Peyer's patch (tissue), 4 donors: ENCODE results near the gene REPIN1. TPM values are rescaled to one million over a fixed set of nuclear protein-coding genes. Genes with fewer than 3 reads are reported as not detected.

Source experiments
- DNase-seq, 3 donors: peaks; one replicate each; pipeline ENCODE4 v3.0.0-alpha.2; 2017 to 2019
- H3K27ac ChIP-seq, 4 donors: fragments of 200-600 bp; sonication (generic); one replicate each; pipeline ENCODE4 v1.5.1; 2016 to 2019
- H3K27me3 ChIP-seq, 2 donors: fragments of 200-600 bp; sonication (generic); one replicate each; pipeline ENCODE4 v1.5.1; 2019
- H3K36me3 ChIP-seq, 3 donors: fragments of 200-600 bp; sonication (generic); one replicate each; pipeline ENCODE4 v1.5.1; 2016 to 2019
- H3K4me1 ChIP-seq, 4 donors: fragments of 200-600 bp; sonication (generic); one replicate each; pipeline ENCODE4 v1.5.1; 2016 to 2019
- H3K4me3 ChIP-seq, 4 donors: fragments of 200-600 bp; sonication (generic); 1 replicate in 3 of 4; 2 replicates in 1 of 4; pipeline ENCODE4 v1.5.1; 2016 to 2019; ENCODE audit warnings: mild to moderate bottlenecking in 1 of 4
- H3K9me3 ChIP-seq, 4 donors: fragments of 200-600 bp; sonication (generic); one replicate each; pipeline ENCODE4 v1.5.1; 2016 to 2019; ENCODE audit warnings: mild to moderate bottlenecking in 1 of 4
- POLR2A ChIP-seq, 2 donors: fragments of 450-650 bp; IDR thresholded peaks; one replicate each; pipeline ENCODE4 v1.5.1; 2017; ENCODE audit warnings: antibody characterized with exemption in 2 of 2, mild to moderate bottlenecking in 2 of 2, moderate library complexity in 2 of 2
- total RNA-seq, 4 donors: library from RNA; depleted of rRNA; stranded (reverse); fragments of >200 nt; gene quantifications; one replicate each; pipeline ENCODE4 v1.1.0, GENCODE V29; 2016
- TF ChIP-seq, protein P1 (sequence below), 6 experiments: fragments of 450-650 bp in 4 of 6; fragments of 200-600 bp in 2 of 6; sonication (generic) in 1 of 6; IDR thresholded peaks; one replicate each; pipeline ENCODE4 v1.5.1; 2017 to 2019; ENCODE audit warnings: antibody characterized with exemption in 6 of 6, mild to moderate bottlenecking in 3 of 6, moderate library complexity in 1 of 6

The REPIN1 gene
- total RNA-seq, 4 donors from 2014 or later: 138 to 209 (median 159) TPM

DNA sequence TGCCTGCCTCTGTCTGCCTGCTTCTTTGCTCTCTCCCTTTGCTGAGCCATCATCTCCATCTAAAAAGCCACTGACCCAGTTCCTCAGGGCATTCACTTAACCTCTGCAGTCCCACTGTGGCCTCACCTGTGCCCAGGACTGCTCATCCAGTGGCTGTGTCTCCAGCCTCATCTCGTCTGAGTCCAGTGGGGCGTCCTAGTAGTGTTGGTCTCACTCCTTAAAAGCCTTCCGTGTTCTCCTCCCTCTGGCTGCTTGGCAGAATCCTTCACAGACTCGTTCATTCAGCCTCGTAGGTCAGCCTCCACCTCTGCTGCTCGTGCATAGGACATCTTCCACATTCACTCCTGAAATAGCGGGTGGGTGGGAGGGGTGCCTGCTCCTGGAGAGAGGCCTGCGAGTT is 34.5 kb upstream of the REPIN1 start:
- Histone ChIP-seq H3K9me3 (no peaks in the 10 kb centered on the region), H3K27ac (peak overlapping the region in 2 of 4 donors; percentile 25 to 76), H3K36me3 (peaks cover 0 to 26% (median 0%) of the 10 kb centered on the region in 3 donors), H3K4me1 (peaks cover 0 to 10% (median 0%) of the 10 kb centered on the region in 4 donors), H3K4me3 (no peak overlapping the region), H3K27me3 (no peaks in the 10 kb centered on the region)
- TF ChIP-seq, protein P1, sequence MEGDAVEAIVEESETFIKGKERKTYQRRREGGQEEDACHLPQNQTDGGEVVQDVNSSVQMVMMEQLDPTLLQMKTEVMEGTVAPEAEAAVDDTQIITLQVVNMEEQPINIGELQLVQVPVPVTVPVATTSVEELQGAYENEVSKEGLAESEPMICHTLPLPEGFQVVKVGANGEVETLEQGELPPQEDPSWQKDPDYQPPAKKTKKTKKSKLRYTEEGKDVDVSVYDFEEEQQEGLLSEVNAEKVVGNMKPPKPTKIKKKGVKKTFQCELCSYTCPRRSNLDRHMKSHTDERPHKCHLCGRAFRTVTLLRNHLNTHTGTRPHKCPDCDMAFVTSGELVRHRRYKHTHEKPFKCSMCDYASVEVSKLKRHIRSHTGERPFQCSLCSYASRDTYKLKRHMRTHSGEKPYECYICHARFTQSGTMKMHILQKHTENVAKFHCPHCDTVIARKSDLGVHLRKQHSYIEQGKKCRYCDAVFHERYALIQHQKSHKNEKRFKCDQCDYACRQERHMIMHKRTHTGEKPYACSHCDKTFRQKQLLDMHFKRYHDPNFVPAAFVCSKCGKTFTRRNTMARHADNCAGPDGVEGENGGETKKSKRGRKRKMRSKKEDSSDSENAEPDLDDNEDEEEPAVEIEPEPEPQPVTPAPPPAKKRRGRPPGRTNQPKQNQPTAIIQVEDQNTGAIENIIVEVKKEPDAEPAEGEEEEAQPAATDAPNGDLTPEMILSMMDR (IDR thresholded peaks at IDR 0.05): no peak
- no peak for TF ChIP-seq POLR2A (IDR thresholded peaks at IDR 0.05)
- no peak for DNase-seq

DNA sequence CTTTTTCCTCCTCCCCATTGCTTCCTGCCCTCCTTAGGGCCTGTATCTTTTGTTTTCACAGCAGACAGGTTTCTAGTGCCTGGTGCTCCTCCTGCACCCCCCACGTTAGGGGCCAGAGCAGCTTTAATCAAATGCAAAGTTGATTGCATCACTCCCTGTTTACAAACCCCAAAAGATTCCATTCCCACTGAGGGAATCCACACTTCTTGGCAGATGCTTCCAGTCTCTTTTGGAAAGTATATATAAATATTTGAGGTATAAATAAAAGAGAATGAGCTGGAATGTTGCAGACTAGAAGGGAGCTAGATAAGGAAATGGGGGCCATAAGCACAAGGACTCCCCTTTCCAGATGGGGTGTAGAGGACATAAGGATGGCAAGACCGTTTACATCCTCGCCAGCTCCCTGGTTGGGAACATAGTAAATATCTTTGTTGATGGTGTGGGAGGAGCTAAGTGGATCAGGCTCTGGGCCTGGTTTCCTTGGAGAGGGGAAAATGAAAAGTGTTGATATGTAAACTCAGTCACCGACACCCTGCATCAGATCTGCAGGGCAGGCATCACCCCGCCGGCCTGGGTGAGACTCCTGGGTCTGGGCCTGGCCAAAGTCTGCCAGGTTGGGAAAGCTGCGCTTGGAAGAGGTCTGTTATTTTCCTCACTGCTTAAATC is 33.4 kb upstream of the REPIN1 start:
- no peak for TF ChIP-seq POLR2A (IDR thresholded peaks at IDR 0.05)
- TF ChIP-seq, protein P1 (IDR thresholded peaks at IDR 0.05): no peak

DNA sequence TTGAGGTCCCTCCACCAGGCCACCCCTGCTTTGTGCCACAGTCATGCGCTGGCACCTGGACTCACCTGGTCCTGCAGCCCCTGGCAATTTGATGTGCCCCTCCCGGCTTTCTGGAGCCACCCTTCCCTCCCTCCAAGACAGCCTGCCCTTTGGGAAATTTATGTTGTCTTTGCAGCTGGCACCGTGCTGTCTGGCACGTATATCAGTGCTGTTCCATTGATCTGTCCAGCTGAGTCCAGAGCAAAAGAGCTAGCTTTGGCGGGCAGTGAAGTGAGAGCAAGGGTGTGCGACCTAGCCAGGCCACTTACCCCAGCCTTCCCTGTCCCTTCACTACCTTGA is 32.9 kb upstream of the REPIN1 start:
- no peak for DNase-seq
- Histone ChIP-seq H3K27me3 (no peaks in the 10 kb centered on the region), H3K4me3 (no peak overlapping the region), H3K36me3 (peaks cover 0 to 9% (median 0%) of the 10 kb centered on the region in 3 donors), H3K27ac (peak overlapping the region in 3 of 4 donors; percentile 47 to 76 (median 60)), H3K9me3 (no peaks in the 10 kb centered on the region), H3K4me1 (peaks cover 0 to 17% (median 7%) of the 10 kb centered on the region in 4 donors)
- TF ChIP-seq, protein P1 (IDR thresholded peaks at IDR 0.05): no peak
- TF ChIP-seq POLR2A (IDR thresholded peaks at IDR 0.05): no peak

More for the DNA sequence above, 33.4 kb upstream of the REPIN1 start:
- Histone ChIP-seq H3K4me3 (no peak overlapping the region), H3K27ac (peak overlapping the region in 3 of 4 donors; percentile 47 to 76 (median 60)), H3K27me3 (no peaks in the 10 kb centered on the region), H3K36me3 (peaks cover 0 to 14% (median 0%) of the 10 kb centered on the region in 3 donors), H3K9me3 (no peaks in the 10 kb centered on the region), H3K4me1 (peaks cover 0 to 12% (median 2%) of the 10 kb centered on the region in 4 donors)
- no peak for DNase-seq

DNA sequence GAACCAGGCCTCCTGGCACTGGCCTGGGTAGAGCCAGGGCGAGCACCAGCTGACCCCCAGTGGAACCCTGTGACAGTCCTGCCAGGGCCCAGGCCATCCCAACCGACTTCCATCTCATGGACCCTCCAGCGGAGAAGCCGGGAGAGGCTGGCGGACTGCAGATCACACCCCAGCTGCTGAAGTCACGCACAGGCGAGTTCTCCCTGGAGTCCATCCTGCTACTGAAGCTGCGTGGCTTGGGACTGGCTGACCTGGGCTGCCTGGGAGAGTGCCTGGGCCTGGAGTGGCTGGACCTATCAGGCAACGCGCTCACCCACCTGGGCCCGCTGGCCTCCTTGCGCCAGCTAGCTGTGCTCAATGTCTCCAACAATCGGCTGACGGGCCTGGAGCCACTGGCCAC is 31.9 kb upstream of the REPIN1 start:
- Histone ChIP-seq H3K4me1 (peaks cover 0 to 22% (median 8%) of the 10 kb centered on the region in 4 donors), H3K36me3 (peaks cover 0 to 9% (median 0%) of the 10 kb centered on the region in 3 donors), H3K27ac (peak overlapping the region in 1 of 4 donors; percentile 52), H3K4me3 (no peak overlapping the region), H3K9me3 (no peaks in the 10 kb centered on the region), H3K27me3 (no peaks in the 10 kb centered on the region)
- no peak for DNase-seq
- TF ChIP-seq, protein P1 (IDR thresholded peaks at IDR 0.05): no peak
- no peak for TF ChIP-seq POLR2A (IDR thresholded peaks at IDR 0.05)

DNA sequence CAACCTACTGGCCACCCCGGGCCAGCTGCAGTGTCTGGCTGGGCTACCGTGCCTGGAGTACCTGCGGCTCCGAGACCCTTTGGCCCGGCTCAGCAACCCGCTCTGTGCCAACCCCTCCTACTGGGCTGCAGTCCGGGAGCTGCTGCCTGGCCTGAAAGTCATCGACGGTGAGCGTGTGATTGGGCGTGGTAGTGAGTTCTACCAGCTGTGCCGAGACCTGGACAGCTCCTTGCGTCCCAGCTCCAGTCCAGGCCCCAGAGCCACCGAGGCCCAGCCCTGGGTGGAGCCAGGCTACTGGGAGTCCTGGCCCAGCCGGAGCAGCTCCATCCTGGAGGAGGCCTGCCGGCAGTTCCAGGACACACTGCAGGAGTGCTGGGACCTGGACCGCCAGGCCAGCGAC is 31.4 kb upstream of the REPIN1 start:
- no peak for DNase-seq
- TF ChIP-seq, protein P1 (IDR thresholded peaks at IDR 0.05): no peak
- TF ChIP-seq POLR2A (IDR thresholded peaks at IDR 0.05): no peak
- no peak overlapping the region for H3K4me3 ChIP-seq
- peaks cover 0 to 9% (median 0%) of the 10 kb centered on the region in 3 donors for H3K36me3 ChIP-seq
- no peaks in the 10 kb centered on the region for H3K27me3 ChIP-seq
- H3K27ac ChIP-seq: peak overlapping the region in 1 of 4 donors; percentile 52
- peaks cover 0 to 22% (median 8%) of the 10 kb centered on the region in 4 donors for H3K4me1 ChIP-seq
- H3K9me3 ChIP-seq: no peaks in the 10 kb centered on the region
